Stimulated activated CD8-positive, alpha-beta memory T cell treated with anti-CD3 and anti-CD28 coated beads, Interleukin-7, amount 100 ng/mL, for 1 hour (primary cell): ENCODE measurements around the gene FAM219A.
"Not testable (repeated sequence)": the region's sequence is repeated elsewhere in the genome, so short reads cannot be mapped to it uniquely, and the experiment has no call there.

Experiments used
- DNase-seq, 2 donors: peaks; one replicate each; pipeline ENCODE4 v3.0.0-alpha.2; 2020; ENCODE audit warnings: low read depth in 2 of 2

FAM219A gene

GRCh38 chr9:34443976-34444375, 14.4 kb downstream of the FAM219A start:
- no peak for DNase-seq

GRCh38 chr9:34443533-34443932, 14.8 kb downstream of the FAM219A start:
- DNase-seq: no peak

GRCh38 chr9:34442770-34443169, 15.6 kb downstream of the FAM219A start:
- DNase-seq: no peak

DNA sequence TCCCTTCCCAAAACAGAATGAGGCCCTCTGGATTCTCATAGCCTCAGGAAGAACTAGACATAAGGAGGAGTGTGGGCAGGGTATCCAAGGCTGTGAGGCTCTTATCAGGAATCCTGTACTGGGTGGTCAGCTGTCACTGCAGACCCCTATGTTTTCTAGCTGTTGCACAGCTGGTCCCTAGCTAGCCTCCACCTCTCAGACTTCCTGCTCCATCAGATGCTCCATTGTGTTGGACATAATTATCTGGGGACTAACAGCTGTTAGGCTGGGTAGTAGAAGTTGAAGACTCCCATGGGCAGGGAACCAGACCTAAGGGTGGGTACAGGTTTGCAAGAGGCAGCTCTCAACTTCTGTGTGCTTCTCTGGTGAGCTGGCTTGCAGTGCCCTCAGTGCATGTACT, 18.4 kb downstream of the FAM219A start:
- no peak for DNase-seq

DNA sequence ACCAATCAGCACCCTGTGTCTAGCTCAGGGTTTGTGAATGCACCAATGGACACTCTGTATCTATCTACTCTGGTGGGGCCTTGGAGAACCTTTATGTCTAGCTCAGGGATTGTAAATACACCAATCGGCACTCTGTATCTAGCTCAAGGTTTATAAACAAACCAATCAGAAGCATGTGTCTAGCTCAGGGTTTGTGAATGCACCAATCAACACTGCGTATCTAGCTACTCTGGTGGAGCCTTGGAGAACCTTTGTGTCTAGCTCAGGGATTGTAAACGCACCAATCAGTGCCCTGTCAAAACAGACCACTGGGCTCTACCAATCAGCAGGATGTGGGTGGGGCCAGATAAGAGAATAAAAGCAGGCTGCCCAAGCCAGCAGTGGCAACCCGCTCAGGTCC, 19.9 kb downstream of the FAM219A start:
- DNase-seq: not testable (repeated sequence)

GRCh38 chr9:34437926-34438307, 20.5 kb downstream of the FAM219A start:
- not testable (repeated sequence) for DNase-seq

DNA sequence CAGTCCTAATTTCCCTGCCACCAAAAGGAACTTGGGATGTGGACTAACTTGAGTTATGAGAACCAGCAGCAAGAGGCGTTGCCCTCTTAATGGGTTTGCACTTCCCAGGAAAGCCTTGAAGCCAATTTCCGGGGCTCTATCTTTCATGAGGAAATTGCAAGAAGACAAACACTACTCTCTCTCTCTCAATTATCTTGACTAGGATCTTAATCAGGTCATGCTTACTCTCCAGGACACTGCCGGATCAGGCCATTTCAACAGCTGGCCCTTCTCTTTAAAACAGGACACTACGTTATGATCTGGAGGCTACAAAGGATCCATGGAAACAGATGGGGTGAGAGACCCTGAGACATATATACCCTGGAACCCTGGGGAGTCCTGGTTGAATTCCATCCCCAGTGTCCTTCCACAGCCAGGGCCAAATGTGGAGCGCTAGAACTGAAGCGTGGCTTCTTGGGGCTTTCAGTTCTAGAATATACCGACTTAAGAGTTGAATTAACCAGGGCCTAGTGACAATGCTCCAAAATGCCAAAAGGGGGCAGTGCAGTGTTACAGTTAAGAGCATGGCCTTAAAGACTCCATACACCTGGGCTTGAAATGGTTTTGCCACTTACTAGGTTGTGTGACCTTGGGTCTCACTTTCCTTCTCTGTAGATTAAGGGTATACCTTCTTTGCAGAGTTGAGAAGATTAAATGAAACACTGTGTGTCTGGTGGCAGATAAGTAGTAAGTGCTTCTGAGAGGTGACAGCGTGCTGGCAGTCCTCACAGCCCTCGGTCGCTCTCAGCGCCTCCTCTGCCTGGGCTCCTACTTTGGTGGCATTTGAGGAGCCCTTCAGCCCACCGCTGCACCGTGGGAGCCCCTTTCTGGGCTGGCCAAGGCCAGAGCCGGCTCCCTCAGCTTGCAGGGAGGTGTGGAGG, 21.1 kb downstream of the FAM219A start:
- DNase-seq: peak; percentile 27 to 28

DNA sequence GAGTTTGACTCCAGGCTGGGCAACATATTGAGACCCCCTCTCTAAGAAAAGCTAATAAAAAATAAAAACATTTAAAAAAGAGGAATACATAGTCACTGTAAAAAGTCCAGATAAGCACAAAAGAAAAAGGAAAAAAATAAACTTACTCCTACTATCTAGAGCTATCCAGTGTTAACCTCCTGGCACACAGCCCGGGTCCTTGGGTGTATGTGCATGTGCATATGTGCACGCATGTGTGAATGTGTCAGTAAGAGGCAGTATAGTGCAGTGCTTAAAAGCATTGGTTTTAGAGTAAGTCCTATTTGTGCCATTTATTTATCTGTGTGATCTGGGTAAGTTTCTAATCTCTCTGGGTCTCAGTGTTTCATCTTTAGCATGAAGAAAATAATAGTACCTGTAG, 26.7 kb downstream of the FAM219A start:
- DNase-seq: no peak

DNA sequence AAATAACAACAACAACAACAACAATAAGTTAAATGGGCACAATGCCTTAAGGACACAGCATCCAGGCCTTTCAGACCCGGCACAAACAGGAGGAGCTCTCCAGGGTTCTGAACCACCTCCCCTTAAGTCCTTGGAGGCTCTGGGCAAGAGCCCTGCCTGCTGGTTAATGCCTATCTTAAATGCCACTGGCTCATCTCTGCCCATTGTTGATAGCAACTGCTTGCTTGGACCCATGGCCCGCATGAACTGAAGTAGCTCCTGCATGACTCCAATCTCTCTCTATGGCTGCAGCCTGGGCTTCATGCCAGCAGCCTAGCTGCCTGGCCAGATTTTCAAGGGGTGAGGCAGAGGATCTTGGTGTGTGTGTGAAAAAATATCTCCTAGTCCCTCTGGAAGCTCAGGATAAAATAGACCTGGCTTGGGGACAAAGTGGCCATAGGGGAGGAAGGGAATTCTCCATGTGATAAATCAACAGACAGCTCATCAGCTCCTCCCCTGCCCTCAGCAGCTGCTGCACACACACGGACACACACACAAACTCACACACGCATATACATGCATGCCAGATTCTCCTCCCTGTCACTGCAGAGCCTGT, 27.4 kb downstream of the FAM219A start:
- DNase-seq: no peak

DNA sequence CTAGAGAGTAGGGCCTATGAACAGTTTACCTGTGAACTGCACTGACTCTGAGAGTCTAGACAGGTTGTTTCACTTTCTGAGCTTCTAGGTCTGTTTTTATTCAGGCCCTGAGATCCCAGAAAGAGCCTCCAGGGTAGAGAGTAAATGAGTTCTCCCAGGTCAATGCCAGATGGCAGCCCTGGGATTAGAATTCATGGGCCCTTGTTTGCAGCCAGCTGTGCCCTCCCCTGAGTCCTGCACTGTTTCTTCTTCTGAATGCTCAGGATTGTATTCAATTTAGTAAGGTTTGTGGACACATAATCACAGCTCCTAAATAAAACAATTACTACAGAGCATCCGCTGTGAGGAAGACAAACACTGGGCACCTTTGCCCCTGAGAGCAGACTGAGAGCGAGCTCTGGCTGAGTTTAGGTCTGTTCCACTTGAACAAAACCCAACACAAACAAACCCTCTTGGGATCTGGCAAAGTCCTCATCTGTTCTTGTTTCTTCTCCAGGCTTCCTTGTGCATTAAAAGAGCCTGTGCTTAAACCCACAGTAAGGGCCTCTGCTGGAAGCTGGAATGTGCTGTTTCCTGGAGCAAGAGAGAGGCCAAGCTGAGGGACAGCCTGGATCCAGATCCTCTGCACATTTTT, 29.9 kb downstream of the FAM219A start:
- DNase-seq: no peak

- no peak for DNase-seq
These were observed 31.9 kb downstream of the FAM219A start for GRCh38 chr9:34426347-34427074.

DNA sequence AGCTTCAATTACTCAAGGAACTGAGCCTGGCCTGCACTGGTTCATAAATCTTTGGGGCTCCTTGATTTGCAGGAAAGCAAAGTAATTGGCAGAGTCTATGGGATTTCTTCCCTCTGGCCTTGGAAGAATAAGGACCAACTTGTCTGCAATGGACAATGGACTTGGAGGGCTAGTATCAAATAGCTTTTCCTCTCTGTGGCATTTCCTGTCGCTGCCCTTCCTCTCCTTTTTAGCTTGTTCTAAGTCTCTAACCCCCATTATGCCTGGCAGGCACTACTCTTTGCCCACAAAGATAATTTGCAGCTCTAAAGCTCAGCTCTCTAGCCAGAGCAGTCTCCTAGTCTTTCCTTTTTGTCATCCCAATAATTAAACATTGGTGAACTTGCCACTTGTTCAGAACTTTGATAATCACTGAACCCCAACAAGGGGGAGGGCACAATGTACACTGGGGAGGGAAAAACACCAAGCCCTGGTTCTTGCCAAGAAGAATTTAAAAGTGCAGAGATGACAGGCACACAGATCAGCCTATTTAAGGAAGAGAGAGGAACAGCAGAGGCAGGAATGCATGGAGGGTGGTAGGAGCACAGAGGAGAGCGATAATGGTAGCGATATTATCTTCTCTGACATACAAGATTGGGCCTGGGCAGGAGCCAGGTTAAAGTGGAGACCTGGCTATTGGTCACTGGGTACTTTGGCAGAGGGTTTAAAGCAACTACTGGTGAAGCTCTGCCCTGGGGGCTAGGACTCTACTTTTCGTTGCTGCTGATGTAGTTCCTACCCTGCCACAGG, 38.5 kb downstream of the FAM219A start:
- DNase-seq: no peak

DNA sequence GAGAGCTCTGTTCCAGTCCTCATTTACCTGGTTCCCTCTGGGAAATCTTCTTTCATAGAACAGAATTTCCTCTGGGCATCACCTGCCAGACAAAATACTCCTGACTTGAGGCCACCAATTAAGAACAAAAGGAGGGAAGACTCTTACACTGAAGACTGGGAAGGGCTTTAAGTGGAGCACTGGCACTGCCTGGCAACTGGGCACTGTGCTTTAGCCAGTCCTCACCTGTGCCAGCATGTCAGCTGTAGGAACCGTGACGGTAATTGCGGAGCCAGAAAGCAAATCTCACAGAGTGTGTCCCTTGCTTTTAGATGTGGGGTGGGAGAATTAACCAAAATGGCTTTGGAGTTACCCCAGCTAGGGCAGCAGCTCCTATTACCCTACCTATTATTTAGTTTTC, 40.6 kb downstream of the FAM219A start:
- DNase-seq: no peak

- DNase-seq: no peak
These were observed 45.0 kb downstream of the FAM219A start for GRCh38 chr9:34413231-34413852.

GRCh38 chr9:34412336-34412735, 46.0 kb downstream of the FAM219A start:
- DNase-seq: no peak

DNA sequence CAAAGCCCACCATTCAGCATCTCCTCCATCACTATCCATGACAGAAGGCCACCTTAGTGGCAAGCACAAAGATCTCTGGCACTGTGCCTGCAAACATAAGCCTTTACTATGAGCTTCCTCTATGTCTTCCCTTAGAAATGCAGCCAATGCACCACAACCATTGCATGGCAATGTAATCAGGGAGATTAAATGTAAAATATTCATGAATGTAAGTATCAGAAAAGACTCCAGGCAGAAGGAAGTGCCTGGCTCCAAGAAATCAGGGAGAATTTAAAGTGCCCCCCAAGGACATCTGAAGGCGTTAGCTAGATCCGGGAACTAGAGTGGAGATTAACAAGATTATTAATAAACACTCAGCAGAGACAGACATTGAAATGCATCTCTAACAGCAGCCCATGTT, 49.2 kb downstream of the FAM219A start:
- no peak for DNase-seq

DNA sequence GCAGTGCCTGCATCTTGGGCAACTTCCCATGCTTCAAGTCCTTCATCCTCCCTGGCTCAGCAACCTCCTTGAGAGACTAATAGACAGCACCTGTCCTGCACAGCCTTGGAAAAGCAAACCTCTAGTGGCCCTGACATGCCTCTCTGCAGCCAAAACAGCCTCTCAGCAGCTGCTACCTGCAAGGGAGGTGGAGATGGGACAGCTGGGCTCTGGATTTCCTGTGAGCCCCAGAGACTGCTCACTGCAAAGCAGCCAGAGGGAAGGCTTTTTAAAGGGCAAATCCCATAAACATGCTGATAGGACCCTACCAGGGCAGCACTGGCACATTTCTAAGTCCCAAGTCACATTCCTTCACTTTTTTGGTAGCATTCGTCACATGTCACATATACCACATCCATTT, 50.2 kb downstream of the FAM219A start:
- DNase-seq: no peak

DNA sequence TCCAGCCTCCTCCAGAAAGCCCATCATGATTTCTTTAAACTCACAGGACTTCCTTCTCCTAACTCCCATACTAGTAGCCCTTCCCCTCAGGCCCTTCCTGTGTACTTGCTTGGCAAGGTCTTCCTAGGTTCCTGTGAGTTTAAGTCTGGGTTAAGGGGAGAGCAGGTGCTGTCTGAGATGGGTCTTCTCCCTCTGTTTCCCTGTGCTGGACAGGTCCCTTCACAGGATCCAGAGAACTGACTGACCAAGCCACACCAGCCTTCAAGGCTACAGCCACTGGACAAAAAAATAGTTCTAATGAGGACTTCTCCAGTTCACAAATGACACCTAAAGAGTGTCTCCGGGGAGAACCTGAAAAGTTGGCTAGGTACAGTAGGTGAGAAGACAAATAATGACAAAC, 52.2 kb downstream of the FAM219A start:
- DNase-seq: no peak

DNA sequence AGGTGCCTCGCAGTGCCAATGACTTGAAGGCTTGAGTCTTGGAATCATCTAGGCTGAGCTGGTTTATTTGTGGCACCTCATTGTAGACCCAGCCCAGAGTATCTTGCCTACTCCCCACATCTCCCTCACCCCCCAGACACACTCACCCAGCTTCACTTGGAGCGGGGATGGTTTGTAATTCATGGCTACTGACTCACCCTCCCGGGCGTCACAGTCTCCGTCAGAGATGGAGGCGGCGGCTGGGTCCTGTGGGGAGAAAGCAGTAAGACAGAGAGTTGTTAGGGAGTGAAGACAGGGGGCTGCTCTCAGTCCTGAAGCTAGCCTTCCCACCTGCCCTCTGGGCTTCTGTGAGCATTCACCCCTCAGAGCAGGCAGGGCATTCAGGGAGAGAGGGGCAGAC, 52.7 kb downstream of the FAM219A start:
- DNase-seq: no peak

DNA sequence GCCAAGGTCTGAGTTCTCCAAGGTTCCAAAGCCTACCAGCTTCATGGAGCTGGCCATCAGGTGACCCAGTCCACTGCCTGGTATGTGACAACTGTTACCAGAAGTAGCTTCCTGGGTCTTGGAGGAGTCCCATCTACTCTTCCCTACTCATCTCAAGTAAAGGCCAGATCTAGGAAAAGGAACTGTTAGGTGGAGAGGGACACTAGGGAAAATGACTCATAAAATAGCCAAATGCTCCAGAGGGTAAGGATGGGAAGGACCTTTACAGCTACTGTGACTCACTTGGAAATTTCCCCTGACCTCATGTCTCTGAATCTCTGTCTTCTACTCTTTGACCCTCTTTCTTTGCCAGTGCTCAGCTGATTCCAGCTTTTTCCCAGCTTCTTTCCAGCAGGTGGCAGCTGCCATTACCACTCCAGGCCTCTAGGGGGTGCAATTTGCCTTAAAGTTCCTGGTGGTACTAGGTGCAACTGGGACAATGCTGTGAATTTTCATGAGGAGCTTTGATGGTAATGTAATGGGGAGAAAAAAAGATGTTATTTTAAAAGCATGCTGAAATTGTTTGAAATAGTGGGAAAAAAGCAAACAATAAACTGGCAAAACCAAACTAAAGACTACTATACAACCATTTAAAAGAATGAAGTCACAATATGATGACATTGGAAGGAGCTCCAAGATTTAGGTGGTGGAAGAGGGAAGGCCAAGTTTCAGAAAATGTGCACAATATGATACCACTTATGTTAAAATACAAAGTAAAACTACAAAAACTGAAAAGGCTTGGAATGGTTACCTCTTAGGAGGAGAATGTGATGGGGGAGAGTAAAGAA, 54.6 kb downstream of the FAM219A start:
- peak in 1 of 2 donors; percentile 34 for DNase-seq
